Gastroesophageal sphincter (tissue), 4 donors: ENCODE measurements around the gene KDM6A. TPM values are rescaled to one million over a fixed set of nuclear protein-coding genes. Genes with fewer than 3 reads are reported as not detected.

Source experiments
- ATAC-seq: fragments of 150-250 bp; one replicate; pipeline ENCODE4 v1.9.1; 2016; ENCODE audit warnings: mild to moderate bottlenecking, moderate library complexity
- H3K27ac ChIP-seq, 4 donors: fragments of 200-600 bp; sonication (generic) in 3 of 4; 1 replicate in 3 of 4; 2 replicates in 1 of 4; pipeline ENCODE4 v1.5.1; 2016 to 2019
- H3K27me3 ChIP-seq: fragments of 200-600 bp; sonication (generic); one replicate; pipeline ENCODE4 v1.5.1; 2019
- H3K36me3 ChIP-seq, 2 donors: fragments of 200-600 bp; sonication (generic); one replicate each; pipeline ENCODE4 v1.5.1; 2019; ENCODE audit warnings: control low read depth in 1 of 2
- H3K4me1 ChIP-seq, 3 donors: fragments of 200-600 bp; sonication (generic); 1 replicate in 2 of 3; 2 replicates in 1 of 3; pipeline ENCODE4 v1.5.1; 2016 to 2019; ENCODE audit warnings: control low read depth in 2 of 3
- H3K4me3 ChIP-seq, 2 donors: fragments of 200-600 bp; sonication (generic); one replicate each; pipeline ENCODE4 v1.5.1; 2019; ENCODE audit warnings: mild to moderate bottlenecking in 1 of 2, moderate library complexity in 1 of 2
- H3K9me3 ChIP-seq, 3 donors: fragments of 200-600 bp; sonication (generic); one replicate each; pipeline ENCODE4 v1.5.1; 2017 to 2019; ENCODE audit warnings: control low read depth in 2 of 3
- EP300 ChIP-seq: sonication (generic); formaldehyde crosslinking; IDR thresholded peaks from one replicate; pipeline ENCODE4 v1.6.1; 2017; ENCODE audit warnings: antibody characterized with exemption, mild to moderate bottlenecking
- POLR2A ChIP-seq, 2 donors: fragments of 450-650 bp; IDR thresholded peaks; one replicate each; pipeline ENCODE4 v1.6.1; 2017; ENCODE audit warnings: antibody characterized with exemption in 2 of 2, mild to moderate bottlenecking in 2 of 2, moderate library complexity in 1 of 2
- POLR2AphosphoS5 ChIP-seq: sonication (generic); formaldehyde crosslinking; IDR thresholded peaks from one replicate; pipeline ENCODE4 v1.6.1; 2017; ENCODE audit warnings: antibody characterized with exemption
- WGBS, 2 donors: methylation state at CpG; one replicate each; pipeline ENCODE4 v1.1.5; 2018; ENCODE audit warnings: low coverage in 1 of 2; 5-methylcytosine and 5-hydroxymethylcytosine counted together
- total RNA-seq, 4 donors: library from RNA; depleted of rRNA; stranded (reverse); fragments of >200 nt; gene quantifications; one replicate each; pipeline ENCODE4 v1.1.0, GENCODE V29; 2016
- TF ChIP-seq, protein P1 (sequence below), 4 experiments: fragments of 200-600 bp in 2 of 4; fragments of 450-650 bp in 2 of 4; sonication (generic) in 1 of 4; IDR thresholded peaks; one replicate each; pipeline ENCODE4 v1.5.1; 2017 to 2019; ENCODE audit warnings: antibody characterized with exemption in 4 of 4, mild to moderate bottlenecking in 2 of 4, moderate library complexity in 2 of 4

KDM6A gene
- total RNA-seq, 4 donors from 2014 or later = 17.0 to 28.6 (median 19.9) TPM

DNA sequence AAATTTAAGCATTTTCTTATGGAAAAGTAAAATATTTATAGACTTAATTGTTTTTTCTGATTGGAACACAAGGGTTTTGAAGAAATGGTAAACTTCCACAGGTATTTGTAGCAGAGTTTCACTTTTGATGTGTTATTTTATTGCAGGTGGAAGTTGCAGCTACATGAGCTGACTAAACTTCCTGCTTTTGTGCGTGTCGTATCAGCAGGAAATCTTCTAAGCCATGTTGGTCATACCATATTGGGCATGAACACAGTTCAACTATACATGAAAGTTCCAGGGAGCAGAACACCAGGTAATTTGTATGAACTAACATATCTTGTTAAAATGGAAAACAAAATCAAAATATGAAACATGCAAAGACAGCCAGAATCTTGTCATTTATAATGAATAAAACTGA lies 210.3 kb downstream of the KDM6A start:
- 91 to 100% methylated on average over 1 to 2 of the region's 2 CpGs for WGBS, 2 donors

DNA sequence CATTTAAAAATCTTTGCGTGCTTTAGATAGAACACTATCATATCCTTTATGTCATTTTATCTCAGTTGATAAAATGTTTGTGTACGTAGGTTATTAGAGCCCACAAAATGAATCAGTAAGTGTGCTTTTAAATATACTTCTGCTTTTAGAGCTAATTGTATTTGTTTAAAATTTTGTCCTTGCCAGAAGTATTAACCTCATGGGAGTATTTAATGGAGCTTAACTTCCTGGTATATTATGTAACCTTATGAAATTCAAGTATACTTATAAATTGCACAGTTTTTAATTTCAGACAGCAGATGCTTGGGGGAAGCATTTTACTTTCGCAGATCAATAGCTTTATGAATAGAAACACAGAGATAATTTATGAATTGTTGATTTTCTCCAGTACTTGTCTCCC lies 237.5 kb downstream of the KDM6A start:
- no peaks in the 10 kb centered on the region for H3K27me3 ChIP-seq
- no peak for ATAC-seq
- 71 to 76% methylated on average over 3 of the region's 3 CpGs for WGBS, 2 donors
- H3K9me3 ChIP-seq = no peaks in the 10 kb centered on the region
- H3K27ac ChIP-seq = no peak overlapping the region
- no peak overlapping the region for H3K4me3 ChIP-seq
- H3K36me3 ChIP-seq = peaks cover 0 to 21% of the 10 kb centered on the region in 2 donors
- TF ChIP-seq POLR2A (IDR thresholded peaks at IDR 0.05) (no peak), EP300 (no peak)
- TF ChIP-seq, protein P1, sequence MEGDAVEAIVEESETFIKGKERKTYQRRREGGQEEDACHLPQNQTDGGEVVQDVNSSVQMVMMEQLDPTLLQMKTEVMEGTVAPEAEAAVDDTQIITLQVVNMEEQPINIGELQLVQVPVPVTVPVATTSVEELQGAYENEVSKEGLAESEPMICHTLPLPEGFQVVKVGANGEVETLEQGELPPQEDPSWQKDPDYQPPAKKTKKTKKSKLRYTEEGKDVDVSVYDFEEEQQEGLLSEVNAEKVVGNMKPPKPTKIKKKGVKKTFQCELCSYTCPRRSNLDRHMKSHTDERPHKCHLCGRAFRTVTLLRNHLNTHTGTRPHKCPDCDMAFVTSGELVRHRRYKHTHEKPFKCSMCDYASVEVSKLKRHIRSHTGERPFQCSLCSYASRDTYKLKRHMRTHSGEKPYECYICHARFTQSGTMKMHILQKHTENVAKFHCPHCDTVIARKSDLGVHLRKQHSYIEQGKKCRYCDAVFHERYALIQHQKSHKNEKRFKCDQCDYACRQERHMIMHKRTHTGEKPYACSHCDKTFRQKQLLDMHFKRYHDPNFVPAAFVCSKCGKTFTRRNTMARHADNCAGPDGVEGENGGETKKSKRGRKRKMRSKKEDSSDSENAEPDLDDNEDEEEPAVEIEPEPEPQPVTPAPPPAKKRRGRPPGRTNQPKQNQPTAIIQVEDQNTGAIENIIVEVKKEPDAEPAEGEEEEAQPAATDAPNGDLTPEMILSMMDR (IDR thresholded peaks at IDR 0.05) = no peak
- no peaks in the 10 kb centered on the region for H3K4me1 ChIP-seq

More for the DNA sequence above, 210.3 kb downstream of the KDM6A start:
- H3K27me3 ChIP-seq = no peaks in the 10 kb centered on the region
- peaks cover 0 to 45% of the 10 kb centered on the region in 2 donors for H3K36me3 ChIP-seq
- no peak for ATAC-seq
- no peak overlapping the region for H3K4me3 ChIP-seq
- H3K4me1 ChIP-seq = no peaks in the 10 kb centered on the region
- TF ChIP-seq EP300 (no peak), POLR2AphosphoS5 (no peak), POLR2A (IDR thresholded peaks at IDR 0.05) (no peak)
- TF ChIP-seq, protein P1 (IDR thresholded peaks at IDR 0.05) = no peak
- no peak overlapping the region for H3K27ac ChIP-seq
- H3K9me3 ChIP-seq = no peaks in the 10 kb centered on the region

GRCh38 chrX:45126158-45126557 lies 253.2 kb downstream of the KDM6A start:
- Histone ChIP-seq H3K4me3 (no peak overlapping the region), H3K27ac (no peak overlapping the region), H3K36me3 (no peaks in the 10 kb centered on the region), H3K9me3 (no peaks in the 10 kb centered on the region), H3K27me3 (no peaks in the 10 kb centered on the region), H3K4me1 (no peaks in the 10 kb centered on the region)
- no peak for TF ChIP-seq EP300
- TF ChIP-seq POLR2AphosphoS5 = no peak
- no peak for TF ChIP-seq POLR2A (IDR thresholded peaks at IDR 0.05)
- TF ChIP-seq, protein P1 (IDR thresholded peaks at IDR 0.05) = no peak
- ATAC-seq = no peak
- 71 to 100% methylated on average over 1 of the region's 1 CpG for WGBS, 2 donors

GRCh38 chrX:45128896-45129454 lies 256.0 kb downstream of the KDM6A start:
- no peaks in the 10 kb centered on the region for H3K27me3 ChIP-seq
- ATAC-seq = no peak
- no peaks in the 10 kb centered on the region for H3K4me1 ChIP-seq
- WGBS, 2 donors = 60 to 100% methylated on average over 1 to 2 of the region's 4 CpGs
- no peak overlapping the region for H3K4me3 ChIP-seq
- no peaks in the 10 kb centered on the region for H3K9me3 ChIP-seq
- no peak overlapping the region for H3K27ac ChIP-seq
- H3K36me3 ChIP-seq = no peaks in the 10 kb centered on the region
- TF ChIP-seq POLR2A (IDR thresholded peaks at IDR 0.05) (no peak), EP300 (no peak)

DNA sequence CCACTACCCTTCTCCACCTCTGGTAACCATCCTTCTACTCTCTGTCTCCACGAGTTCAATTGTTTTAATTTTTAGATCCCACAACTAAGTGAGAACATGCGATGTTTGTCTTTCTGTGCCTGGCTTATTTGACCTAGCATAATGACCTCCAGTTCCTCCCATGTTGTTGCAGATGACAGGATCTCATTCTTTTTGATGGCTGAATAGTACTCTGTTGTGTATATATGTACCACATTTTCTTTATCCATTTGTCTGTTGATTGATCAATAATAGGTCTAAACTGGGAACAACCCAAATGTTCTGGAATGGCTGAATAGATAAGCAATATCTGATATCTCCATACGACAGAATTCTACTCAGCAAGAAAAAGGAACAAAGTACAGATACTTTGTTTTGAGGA lies 260.5 kb downstream of the KDM6A start:
- WGBS, 2 donors = 87 to 90% methylated on average over 2 of the region's 3 CpGs
- Histone ChIP-seq H3K4me1 (no peaks in the 10 kb centered on the region), H3K9me3 (no peaks in the 10 kb centered on the region), H3K36me3 (no peaks in the 10 kb centered on the region), H3K27ac (no peak overlapping the region), H3K4me3 (no peak overlapping the region), H3K27me3 (no peaks in the 10 kb centered on the region)
- TF ChIP-seq POLR2AphosphoS5 (no peak), POLR2A (IDR thresholded peaks at IDR 0.05) (no peak), EP300 (no peak)
- TF ChIP-seq, protein P1 (IDR thresholded peaks at IDR 0.05) = no peak
- ATAC-seq = no peak
